Mesodermal cell (in vitro differentiated cells): Measurements from ENCODE around the gene RNU6-9.

Experiments used
- H3K27ac ChIP-seq: 2 replicates; pipeline ENCODE4 v1.7.0; 2013; ENCODE audit warnings: mild to moderate bottlenecking, low read depth, low read length, moderate library complexity; ENCODE audit not compliant: severe bottlenecking
- H3K36me3 ChIP-seq: 2 replicates; pipeline ENCODE4 v1.7.1; 2013; ENCODE audit warnings: mild to moderate bottlenecking, low read length, moderate library complexity; ENCODE audit not compliant: control insufficient read depth, insufficient read depth
- H3K4me1 ChIP-seq: one replicate; pipeline ENCODE4 v1.7.1; 2013; ENCODE audit warnings: mild to moderate bottlenecking, low read length; ENCODE audit not compliant: insufficient read depth, control insufficient read depth, poor library complexity, severe bottlenecking
- H3K4me3 ChIP-seq: 2 replicates; pipeline ENCODE4 v1.7.0; 2013; ENCODE audit warnings: low read length, control low read depth, mild to moderate bottlenecking; ENCODE audit not compliant: insufficient read depth, poor library complexity, severe bottlenecking; ENCODE audit errors: extremely low read depth
- H3K9me3 ChIP-seq: 2 replicates; pipeline ENCODE4 v1.7.1; 2013; ENCODE audit warnings: mild to moderate bottlenecking, low read length, moderate library complexity; ENCODE audit not compliant: control insufficient read depth
- whole genome bisulfite sequencing, 2 experiments: methylation state at CpG; one replicate each; pipeline ENCODE4 v1.1.5; 2013; ENCODE audit warnings: missing lambda C conversion rate in 2 of 2; ENCODE audit not compliant: insufficient coverage in 2 of 2; 5-methylcytosine and 5-hydroxymethylcytosine counted together

The RNU6-9 gene

DNA sequence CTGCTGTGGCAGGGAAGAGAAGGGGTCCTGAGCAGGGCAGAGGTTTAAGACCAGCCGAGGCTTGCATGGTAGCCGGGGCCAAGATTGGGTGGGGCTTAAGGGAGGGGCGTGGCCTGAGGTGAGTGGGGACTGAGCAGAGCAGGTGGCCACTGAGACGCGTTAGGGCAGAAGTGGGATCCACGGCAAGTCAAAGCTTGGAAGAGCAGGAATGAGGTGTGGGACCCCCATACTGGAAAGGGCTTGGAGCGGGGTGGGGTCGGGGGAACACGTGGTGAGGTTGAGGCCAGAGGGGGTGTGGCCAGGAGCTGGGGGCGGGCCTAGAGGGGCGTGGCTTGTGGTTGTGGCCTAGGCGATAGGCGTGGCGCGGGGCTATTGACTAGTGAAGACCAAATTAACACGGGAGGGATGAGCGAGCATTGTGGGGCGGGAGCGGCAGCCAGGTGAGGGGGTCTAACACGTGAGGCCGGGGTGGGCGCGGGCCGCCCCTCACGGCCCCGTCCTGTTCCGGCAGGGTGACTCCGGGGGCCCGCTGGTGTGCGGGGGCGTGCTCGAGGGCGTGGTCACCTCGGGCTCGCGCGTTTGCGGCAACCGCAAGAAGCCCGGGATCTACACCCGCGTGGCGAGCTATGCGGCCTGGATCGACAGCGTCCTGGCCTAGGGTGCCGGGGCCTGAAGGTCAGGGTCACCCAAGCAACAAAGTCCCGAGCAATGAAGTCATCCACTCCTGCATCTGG lies 30.5 kb upstream of the RNU6-9 start:
- no peak overlapping the region for H3K4me3 ChIP-seq
- H3K9me3 ChIP-seq = no peaks in the 10 kb centered on the region
- 35 to 41% methylated on average over 42 of the region's 48 CpGs for whole genome bisulfite sequencing, 2 experiments
- no peaks in the 10 kb centered on the region for H3K4me1 ChIP-seq
- H3K27ac ChIP-seq = no peak overlapping the region
- H3K36me3 ChIP-seq = peaks cover 8% of the 10 kb centered on the region

DNA sequence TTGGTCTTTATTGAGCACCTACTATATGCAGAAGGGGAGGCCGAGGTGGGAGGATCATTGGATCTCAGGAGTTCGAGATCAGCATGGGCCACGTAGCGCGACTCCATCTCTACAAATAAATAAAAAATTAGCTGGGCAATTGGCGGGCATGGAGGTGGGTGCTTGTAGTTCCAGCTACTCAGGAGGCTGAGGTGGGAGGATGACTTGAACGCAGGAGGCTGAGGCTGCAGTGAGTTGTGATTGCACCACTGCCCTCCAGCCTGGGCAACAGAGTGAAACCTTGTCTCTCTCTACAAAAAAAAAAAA lies 30.0 kb upstream of the RNU6-9 start:
- H3K27ac ChIP-seq = no peak overlapping the region
- no peaks in the 10 kb centered on the region for H3K4me1 ChIP-seq
- H3K4me3 ChIP-seq = no peak overlapping the region
- no peaks in the 10 kb centered on the region for H3K9me3 ChIP-seq
- H3K36me3 ChIP-seq = peaks cover 13% of the 10 kb centered on the region
- whole genome bisulfite sequencing, 2 experiments = 83 to 88% methylated on average over 1 to 3 of the region's 7 CpGs

DNA sequence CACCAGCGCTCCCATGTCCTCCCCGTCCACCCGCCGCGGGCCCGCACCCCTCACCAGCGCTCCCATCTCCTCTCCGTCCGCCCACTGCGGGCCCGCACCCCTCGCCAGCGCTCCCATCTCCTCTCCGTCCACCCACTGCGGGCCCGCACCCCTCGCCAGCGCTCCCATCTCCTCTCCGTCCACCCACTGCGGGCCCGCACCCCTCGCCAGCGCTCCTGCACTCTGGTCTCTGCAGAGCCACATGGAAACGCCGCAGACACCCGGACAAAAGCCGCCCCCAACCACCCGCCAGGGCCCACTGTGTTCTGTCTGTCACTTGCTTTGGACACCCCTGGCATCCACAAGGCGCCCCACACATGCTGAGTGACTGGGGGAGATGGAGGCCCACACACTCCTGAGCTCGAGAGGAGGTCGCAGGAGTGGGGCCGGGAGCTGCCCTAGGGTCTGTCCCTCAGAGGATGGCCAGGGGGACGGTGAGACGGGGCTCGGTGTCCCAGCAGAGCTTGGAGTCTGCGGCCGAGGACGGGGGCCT lies 26.4 kb upstream of the RNU6-9 start:
- Histone ChIP-seq H3K9me3 (no peaks in the 10 kb centered on the region), H3K36me3 (peaks cover 25% of the 10 kb centered on the region), H3K4me1 (peaks cover 10% of the 10 kb centered on the region), H3K27ac (no peak overlapping the region), H3K4me3 (no peak overlapping the region)
- WGBS, 2 experiments = 83 to 88% methylated on average over 18 to 30 of the region's 38 CpGs

DNA sequence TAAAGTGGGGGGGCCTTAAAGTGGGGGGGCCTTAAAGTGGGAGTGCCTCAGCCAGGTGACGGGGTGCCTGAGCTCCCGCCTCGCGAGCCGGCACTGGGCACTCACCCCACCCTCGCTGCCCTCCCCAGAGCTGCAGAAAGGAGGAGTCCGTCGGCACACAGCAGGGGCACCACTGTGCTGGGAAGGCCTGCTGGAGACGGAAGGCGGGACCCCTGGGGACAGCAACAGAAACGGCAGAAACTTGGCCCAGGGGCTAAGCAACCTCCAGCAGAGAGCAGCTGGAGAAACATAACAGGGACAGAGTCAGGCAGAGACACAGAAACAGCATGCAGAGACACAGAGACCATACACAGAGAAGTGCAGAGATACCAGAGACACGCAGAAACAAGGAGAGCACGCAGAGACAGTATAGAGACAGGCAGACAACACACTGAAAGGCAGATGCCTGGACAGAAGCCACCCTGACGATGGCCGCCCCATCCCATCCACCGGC lies 25.9 kb upstream of the RNU6-9 start:
- no peaks in the 10 kb centered on the region for H3K9me3 ChIP-seq
- no peak overlapping the region for H3K27ac ChIP-seq
- H3K4me3 ChIP-seq = no peak overlapping the region
- H3K4me1 ChIP-seq = peaks cover 10% of the 10 kb centered on the region
- peaks cover 28% of the 10 kb centered on the region for H3K36me3 ChIP-seq
- WGBS, 2 experiments = 65 to 75% methylated on average over 14 to 16 of the region's 16 CpGs

DNA sequence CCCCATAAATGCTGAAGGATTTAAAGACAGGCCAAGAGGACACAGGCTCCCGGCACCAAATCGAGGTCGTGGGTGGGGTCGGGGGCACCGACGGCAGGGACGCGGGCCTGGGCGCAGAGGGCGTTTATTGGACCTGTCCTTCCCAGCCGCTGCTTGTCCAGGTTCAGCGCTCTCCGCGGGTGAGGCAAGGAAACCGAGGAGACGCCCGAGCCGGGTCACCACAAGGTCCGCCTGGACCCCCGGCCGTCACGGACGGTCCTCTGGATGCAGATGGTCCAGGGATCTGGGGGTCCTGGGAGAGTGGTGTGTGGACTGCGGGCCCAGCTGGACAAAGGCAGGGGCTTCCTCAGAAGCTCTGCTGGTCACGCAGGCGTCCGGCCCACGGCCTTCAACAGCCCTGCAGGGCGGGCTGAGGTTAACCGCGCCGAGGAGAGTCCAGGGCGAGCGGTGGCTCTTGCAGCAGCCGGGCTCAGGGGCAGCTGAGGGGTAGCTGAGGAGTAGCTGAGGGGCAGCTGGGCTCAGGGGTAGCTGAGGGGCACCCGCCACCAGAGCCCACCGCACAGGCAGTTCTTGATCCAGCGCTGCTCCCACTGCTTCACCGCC lies 25.3 kb upstream of the RNU6-9 start:
- peaks cover 31% of the 10 kb centered on the region for H3K36me3 ChIP-seq
- H3K4me3 ChIP-seq = no peak overlapping the region
- H3K4me1 ChIP-seq = peaks cover 10% of the 10 kb centered on the region
- 93 to 97% methylated on average over 30 to 38 of the region's 39 CpGs for WGBS, 2 experiments
- no peaks in the 10 kb centered on the region for H3K9me3 ChIP-seq
- no peak overlapping the region for H3K27ac ChIP-seq

DNA sequence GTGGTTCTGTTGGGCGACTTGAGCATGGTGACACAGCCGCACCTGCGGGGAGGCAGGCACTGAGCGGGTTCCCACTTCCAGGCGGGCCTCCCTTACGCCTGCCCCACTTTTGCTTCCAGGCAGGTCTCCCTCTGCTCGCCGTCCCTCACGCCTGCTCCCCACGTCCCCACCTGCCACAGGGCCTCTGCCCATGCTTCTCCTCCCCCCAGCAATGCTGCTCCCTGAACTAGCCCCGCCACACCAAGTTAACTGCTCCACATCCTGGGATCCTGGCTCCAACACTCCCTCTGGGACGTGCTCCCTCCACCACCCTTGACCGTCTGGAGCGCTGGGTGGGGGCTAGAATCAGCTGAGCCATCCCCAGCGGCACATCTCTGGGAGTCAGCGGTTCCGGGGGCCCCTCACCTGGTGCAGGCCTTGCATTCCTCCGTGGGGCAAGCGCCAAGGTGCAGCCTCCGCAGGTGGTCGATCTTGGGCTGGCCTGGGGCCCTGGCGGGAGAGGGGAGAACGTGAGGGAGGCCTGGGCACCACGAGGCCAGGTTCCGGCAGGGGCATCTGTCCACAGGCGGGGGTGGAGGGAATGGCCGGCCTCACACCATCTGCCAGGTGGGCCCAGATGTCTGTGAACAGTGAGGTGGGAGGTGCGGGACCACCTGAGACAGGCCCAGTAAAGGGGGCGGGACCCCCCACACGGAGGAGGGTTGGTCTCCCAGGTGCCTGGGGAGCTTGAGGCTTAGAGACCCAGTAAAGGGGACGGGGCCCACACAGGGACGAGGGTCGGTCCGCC lies 24.6 kb upstream of the RNU6-9 start:
- peaks cover 36% of the 10 kb centered on the region for H3K36me3 ChIP-seq
- no peaks in the 10 kb centered on the region for H3K9me3 ChIP-seq
- H3K27ac ChIP-seq = no peak overlapping the region
- H3K4me3 ChIP-seq = no peak overlapping the region
- 93 to 95% methylated on average over 30 to 32 of the region's 34 CpGs for WGBS, 2 experiments
- peaks cover 10% of the 10 kb centered on the region for H3K4me1 ChIP-seq

DNA sequence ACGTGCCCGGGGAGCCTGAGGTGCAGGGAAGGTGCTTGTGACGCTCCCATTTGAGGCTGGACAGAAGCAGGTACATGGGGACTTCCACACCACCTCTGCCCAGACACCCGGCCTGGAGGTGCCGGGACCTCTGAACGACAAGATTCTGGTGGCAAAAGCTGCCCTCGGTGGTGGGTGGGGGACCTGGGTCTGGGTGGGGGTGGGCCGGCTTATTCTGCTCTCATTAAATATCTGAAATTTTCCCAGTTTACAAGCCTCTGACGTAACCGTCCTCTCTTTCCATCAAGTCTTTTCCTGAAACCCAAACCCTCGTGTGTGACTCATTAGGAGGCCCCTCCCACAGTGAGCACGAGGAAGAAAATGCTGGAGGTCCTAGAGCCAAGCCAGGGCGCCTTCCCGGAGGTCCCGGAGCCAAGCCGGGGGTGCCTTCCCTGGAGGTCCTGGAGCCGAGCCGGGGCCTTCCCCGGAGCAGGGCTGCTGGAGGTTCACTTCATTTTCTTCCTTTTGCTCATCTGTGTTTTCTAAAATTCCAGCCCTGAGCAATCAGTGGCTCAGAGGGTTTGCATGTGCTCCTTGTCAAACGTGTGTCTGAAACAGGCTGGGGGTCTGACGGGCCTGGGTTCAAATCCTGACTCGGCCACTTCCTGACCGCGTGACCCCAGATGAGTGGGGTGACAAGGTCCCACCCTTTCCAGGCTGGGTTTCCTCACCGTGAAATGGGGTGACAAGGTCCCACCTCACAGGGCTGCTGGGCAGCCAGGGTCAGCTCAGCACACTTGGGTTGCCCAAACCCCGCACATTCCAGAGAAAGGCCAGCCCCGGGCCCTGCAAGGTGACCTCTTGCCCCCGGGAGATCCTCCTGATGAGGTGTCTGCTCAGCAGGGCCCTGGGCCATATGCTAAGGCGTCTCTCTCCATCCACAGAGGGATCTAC lies 23.8 kb upstream of the RNU6-9 start:
- Histone ChIP-seq H3K36me3 (peaks cover 40% of the 10 kb centered on the region), H3K9me3 (no peaks in the 10 kb centered on the region), H3K4me3 (no peak overlapping the region), H3K27ac (peak overlapping the region; percentile 45), H3K4me1 (peaks cover 10% of the 10 kb centered on the region)
- 83 to 84% methylated on average over 19 to 25 of the region's 29 CpGs for WGBS, 2 experiments

DNA sequence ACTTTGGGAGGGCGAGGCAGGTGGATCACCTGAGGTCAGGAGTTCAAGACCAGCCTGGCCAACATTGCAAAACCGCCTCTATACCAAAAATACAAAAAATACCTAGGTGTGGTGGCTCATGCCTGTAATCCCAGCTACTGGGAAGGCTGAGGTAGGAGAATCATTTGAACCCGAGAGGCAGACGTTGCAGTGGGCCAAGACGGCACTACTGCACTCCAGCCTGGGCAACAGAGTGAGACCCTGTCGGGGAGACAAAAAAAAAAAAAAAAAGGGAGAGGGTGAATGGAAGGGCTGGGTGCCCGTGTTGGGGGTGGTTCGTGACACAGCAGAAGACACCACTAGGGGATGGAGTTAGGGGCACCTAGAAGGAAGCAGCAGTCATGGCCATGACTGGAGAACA lies 23.0 kb upstream of the RNU6-9 start:
- peaks cover 42% of the 10 kb centered on the region for H3K36me3 ChIP-seq
- no peak overlapping the region for H3K4me3 ChIP-seq
- H3K9me3 ChIP-seq = no peaks in the 10 kb centered on the region
- peaks cover 10% of the 10 kb centered on the region for H3K4me1 ChIP-seq
- WGBS, 2 experiments = 92 to 97% methylated on average over 5 to 7 of the region's 8 CpGs
- no peak overlapping the region for H3K27ac ChIP-seq

DNA sequence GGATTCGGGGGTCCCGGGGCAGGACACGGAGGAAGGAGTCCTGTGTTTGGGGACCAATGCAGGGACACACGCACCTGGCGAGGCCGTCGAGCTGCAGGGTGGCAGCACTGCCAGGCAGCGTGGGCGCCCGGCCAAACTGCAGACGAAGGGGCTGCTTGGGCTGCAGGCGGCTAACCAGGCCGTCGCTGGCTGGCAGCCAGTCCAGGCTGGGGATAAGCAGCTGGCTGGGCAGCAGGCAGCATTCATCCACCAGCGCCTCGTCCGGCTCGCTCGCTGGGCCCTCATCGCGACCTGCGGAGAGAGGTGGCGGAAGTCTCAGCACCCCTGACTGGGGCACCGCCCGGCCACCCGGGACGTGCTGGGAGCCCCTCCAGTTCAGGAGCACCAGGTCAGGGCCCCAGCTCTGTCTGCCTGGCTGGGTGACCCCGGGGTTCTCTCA lies 22.3 kb upstream of the RNU6-9 start:
- H3K4me1 ChIP-seq = peaks cover 10% of the 10 kb centered on the region
- no peaks in the 10 kb centered on the region for H3K9me3 ChIP-seq
- H3K27ac ChIP-seq = no peak overlapping the region
- WGBS, 2 experiments = 91 to 93% methylated on average over 28 of the region's 28 CpGs
- H3K4me3 ChIP-seq = no peak overlapping the region
- peaks cover 49% of the 10 kb centered on the region for H3K36me3 ChIP-seq
